Activated CD4-positive, alpha-beta T cell treated with anti-CD3 and anti-CD28 coated beads, Interleukin-2, Interleukin-6, amounts not matched to agents 100 ng/mL and 50 ng/mL, durations not matched to agents 16 hours and 8 hours (primary cell): Measurements from ENCODE around the gene INVS.
"Not testable (repeated sequence)": the region's sequence is repeated elsewhere in the genome, so short reads cannot be mapped to it uniquely, and the experiment has no call there.

ENCODE experiments used
- DNase-seq: peaks from one replicate; pipeline ENCODE4 v3.0.0-alpha.2; 2020

INVS gene

DNA sequence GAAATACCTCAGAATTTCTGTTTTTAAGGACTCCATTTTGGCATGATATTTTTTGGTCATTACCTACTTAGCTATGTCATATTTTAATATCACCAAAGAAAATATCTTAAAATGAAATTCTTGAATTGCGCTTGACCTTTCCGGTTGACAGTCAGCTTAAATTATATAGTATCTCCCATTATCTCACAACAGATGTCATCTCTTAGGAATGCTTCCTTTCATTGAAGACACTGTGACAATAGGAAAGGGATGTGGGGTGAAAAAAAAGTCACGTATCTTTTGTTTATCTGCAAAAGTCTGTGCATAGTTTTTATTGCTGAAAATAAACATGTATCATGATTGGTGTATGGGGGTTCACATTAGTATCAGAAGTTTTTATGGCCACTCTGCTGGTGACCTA is 105.8 kb downstream of the INVS start:
- no peak for DNase-seq

DNA sequence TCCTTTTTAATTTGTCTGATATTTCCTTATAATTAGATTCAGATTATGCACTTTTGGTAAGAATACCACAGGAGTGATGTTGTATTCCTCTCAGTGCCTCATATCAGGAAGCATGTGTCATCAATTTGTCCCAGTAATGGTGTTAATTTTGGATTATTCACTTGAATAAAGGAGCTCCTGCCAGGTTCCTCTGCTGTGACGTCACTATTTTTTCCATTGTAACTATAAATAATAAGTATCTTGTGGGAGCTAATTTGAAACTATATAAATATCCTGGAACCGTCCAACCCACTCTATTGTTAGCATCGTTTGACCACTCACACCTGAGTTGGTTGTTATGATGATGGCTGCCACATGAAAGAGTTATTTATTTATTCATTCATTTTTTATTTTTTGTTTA is 107.9 kb downstream of the INVS start:
- DNase-seq, result no peak

DNA sequence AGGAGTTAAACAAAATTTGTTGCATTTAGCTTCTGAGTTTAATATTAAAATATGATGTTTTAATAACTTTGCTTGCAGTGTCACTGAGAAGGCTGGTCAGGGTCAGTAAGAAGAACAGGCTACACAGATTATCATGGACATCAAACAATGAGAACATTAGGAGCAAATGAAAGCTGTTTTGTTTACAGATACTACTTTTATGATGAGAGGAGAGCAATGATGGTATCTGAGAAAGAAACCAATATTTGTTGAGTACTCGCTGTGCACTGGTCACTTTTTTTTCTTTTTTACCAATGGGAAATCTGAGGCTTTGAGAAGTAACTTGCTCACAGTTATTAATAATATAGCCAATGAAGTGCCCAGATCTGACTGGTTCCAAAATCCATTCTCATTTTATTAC is 109.6 kb downstream of the INVS start:
- DNase-seq, result no peak

DNA sequence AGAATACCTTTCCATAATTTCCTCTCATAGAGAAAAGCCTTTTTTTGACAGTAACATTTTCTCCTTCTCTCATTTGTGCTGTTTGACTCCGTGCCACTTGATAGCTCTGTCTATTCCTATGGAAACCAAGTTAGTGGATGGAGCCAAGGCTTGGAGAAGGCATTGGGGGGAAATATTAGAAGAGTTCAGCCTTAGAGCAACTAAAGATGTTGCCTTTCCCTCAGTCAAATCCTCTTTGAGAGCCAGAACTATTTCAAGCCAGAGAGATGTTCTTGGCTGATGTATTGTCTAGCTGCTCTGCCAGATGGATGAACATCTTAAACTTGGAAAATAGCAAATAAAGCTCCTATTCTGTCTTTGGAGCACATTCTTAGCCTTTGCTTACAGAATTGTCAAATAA is 112.4 kb downstream of the INVS start:
- no peak for DNase-seq

DNA sequence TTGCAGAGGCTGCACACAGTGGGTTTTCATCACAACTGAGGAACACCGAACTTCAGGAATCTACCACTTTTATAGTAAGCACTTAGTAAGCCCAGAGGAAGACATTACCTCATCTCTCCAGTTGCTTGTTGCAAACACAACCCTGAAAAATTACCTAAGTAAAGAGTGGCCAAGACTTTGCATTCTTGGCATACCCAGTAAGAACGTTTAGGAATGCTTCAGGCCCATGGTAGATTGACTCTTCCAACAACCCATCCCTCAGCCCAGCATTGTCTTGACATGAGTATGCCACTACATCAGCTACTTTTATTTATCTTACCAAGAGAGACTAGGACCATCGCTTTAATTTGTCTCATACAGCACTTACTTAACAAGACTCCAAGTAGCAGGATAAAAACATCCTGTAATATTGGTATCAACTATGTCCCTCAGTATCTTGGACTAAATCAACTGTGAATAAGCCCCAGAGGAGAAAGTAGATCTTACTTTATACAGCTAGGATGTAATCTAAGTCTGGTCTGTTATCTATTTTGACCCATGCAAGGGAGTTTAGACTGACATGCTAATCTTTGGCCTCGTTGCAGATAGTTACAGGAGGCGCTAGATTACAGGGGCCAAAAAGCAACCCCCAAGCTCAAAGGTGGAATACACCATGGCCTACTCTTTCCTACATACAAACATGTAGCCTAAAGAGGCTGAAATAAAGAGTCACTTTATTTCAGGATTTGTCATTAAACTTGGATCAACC is 114.9 kb downstream of the INVS start:
- DNase-seq, result no peak

DNA sequence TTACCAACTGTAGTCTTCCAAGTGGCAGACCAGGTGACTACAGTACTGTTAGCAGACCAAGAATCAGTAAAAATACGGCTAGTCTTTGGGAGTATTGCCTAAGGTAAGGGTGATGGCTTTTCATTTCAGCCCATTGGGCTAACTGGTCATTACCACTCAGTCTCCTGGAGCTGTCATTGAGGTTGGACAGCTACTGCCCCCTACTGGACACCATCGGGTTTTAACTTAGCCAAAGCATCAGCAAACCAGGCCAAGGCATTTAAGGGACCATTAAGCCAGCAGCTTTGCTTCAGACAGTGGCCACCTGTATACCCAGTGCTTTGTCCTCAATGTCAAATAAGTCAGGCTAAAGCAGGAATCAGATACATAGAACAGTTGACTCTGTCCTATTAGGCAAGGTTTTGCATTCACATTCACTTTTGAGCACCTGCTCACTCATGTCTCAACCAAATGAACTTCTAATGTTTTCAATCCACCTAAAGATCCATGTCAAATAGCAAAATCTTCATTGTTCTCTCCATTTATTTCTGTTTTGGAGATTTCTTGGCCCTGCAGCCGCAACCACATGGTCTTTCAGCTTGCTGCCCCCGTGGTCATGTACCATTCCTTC is 117.2 kb downstream of the INVS start:
- peak; percentile 77 for DNase-seq

DNA sequence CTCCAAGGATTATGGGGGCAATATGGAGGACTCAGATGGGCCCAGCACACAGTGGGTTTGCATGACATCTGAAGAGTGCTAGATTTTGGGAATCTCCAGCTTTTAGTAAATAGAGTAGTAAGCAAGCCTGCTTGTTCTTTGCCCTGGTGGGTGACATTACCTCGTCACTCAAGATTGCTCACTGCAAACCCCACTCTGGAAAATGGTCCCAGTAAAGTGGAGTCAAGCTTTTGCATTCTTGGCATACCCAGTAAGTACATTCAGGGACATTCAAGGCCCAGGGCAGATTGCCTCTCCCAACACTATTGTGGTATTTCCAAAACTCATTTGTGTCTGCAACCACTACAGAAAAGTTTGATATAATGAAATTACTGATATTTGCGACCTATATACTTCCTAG is 118.5 kb downstream of the INVS start:
- DNase-seq, result no peak

DNA sequence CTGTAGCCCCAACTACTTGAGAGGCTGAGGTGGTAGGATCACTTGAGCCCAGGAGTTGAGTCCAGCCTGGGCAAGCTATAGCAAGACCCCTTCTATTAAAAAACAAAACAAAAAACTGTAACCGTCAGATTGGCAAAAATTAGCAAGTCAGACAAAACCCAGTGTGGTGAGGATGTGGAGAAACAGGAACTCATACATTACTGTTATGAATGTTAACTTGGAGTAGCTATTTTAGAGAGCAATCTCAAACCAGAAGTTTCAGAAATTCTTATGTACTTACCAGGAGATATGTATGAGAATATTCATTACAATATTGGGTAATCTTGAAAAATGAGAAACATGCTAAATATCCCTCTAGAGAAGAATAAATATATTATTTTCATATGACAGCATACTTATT is 120.3 kb downstream of the INVS start:
- peak; percentile 60 for DNase-seq

DNA sequence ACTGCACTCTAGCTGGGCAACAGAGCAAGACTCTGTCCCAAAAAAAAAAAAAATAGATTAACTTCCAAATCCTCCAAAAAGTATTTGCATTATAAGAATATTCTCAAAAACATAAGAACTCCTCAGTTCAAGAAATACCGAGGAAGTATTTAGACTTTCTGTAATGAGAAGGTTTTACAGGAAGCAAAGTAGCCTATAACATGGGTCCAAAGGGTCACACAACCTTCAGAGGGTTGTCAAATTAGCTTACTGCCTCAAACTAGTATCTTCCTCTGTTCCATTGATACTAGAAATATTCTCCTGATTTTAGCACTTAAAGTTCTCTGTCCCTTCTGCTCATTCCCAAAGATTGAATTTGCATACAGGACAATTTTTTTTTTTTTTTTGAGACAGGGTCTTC is 121.9 kb downstream of the INVS start:
- DNase-seq, result no peak

DNA sequence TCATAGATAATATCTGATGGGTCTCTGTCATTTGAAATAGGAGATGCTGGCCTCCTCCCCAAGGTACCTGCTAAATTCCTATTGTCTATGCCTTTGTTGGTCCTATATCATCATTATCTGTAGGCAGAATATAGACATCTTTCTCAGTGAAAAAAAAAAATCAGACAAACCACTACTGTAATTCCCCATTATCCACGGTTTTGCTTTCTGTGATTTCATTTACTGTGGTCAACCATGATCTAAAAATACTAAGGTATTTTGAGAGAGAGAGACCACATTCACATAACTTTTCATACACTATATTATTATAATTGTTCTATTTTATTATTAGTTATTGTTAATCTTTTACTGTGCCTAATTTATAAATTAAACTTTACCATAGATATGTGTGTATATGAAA is 122.5 kb downstream of the INVS start:
- no peak for DNase-seq

DNA sequence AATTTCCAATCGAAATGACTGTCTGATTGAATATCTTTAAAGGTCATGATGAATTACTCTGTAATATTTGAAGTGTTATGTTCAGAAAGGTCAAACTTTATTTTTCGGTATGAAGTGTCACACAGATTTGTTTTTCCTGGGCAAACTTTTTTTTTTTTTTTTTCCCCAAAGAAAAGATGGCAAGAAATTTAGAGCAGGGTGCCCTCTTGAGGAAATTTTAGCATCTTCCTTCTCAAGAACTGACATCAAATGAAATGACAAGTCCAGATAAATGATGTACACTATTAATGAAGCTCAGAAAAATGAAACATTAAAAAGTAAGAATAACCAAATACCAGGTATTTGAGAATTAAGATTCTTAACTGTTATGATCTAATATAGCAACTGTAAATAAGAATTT is 123.6 kb downstream of the INVS start:
- DNase-seq, result no peak

DNA sequence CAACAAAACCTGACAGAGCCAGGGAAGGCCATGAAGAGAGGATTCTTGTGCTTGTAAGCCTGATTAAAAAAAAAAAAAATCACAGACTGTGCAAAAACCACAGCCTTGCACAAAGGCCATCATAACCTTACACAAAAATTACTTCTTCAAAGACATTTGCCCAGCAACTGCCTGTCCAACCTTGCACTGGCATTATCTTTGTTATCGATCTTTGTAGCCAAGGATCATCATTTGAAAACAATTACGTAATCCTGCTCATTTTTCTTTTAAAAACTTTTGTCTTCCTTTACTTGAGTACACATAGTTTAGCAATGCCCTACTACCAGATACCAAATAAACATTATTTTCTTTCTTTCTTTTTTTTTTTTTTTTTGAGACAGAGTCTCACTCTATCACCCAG is 128.6 kb downstream of the INVS start:
- no peak for DNase-seq

DNA sequence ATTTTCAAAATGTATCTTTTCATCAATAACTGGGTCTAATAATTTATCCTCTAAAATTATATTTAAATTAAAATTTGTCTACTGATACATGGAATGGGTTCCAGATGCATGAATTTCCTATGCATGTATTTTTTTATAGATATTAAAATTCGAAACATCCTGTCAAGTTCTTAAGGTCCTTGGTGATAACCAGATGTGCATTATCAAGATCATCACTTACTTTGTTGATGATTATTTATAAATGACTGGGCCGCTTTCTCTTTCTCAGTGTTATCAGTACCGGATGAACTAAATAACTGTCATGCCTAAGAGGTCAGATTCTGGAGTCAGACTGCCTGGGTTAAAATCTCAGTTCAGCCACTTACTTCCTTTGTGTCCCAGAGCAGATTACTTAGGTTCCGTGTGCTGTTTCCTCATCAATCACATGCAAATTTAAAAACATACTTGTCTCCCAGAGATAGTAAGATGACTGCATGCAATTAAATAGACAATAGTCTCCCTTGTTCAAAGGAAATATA is 129.4 kb downstream of the INVS start:
- no peak for DNase-seq

DNA sequence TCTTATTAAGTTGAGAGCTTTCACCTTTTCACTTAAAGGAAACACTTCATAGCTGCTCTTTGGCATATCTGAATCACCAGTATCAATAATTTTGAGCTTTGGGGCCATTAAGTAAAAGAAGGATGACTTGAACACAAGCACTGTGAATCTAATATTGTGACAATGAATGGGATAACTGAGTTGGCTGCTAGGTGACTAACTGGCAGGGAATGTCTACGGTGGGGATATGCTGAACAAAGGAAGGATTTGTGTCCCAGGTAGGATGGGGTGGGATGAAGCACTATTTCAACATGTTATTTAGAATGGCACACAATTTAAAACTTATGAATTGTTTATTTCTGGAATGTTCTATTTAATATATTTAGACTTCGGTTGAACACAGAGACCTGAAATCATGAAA is 130.1 kb downstream of the INVS start:
- no peak for DNase-seq

DNA sequence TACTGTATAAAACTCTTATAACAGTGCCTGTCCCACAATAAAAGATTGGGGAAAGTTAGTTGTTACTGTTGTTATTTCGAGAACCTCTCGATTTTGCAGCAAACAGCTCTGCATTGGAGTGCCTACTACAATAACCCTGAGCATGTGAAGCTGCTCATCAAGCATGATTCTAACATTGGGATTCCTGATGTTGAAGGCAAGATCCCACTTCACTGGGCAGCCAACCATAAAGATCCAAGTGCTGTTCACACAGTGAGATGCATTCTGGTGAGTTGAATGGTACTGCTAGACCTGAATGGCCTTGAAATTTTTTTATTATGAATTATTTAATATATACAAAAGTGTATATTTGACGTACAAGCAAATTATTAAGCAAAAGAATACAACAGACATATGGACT is 130.5 kb downstream of the INVS start:
- DNase-seq, result no peak

DNA sequence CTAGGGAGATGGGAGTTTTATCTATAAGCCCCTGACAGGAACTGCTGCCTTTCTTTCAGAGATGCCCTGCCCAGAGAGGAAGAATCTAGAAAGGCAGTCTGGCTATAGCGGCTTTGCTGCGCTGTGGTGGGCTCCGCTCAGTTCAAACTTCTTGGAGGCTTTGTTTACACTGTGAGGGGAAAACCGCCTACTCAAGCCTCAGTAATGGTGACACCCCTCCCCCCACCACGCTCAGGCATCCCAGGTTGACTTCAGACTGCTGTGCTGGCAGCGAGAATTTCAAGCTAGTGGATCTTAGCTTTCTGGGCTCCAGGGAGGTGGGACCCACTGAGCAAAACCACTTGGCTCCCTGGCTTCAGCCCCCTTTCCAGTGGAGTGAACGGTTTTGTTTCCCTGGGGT is 137.9 kb downstream of the INVS start:
- DNase-seq, result not testable (repeated sequence)

DNA sequence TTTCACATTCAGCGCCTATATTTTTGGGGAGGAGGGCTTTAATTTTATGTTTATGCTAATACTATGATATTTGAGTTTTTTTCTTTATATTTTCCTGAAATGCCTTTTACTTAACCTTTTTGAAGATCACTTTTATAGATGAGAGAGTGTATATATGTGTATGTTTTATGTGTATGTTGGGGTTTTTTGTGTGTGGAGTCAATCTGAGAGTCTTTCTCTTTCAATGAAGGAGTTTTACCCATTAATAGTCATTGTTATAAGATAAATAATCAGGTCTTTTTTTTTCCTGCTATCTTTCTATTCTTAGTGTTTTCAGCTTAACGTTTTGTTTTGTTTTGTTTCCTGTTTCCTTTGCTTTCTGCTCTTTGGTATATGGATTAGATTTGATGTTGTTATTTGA is 141.5 kb downstream of the INVS start:
- no peak for DNase-seq

DNA sequence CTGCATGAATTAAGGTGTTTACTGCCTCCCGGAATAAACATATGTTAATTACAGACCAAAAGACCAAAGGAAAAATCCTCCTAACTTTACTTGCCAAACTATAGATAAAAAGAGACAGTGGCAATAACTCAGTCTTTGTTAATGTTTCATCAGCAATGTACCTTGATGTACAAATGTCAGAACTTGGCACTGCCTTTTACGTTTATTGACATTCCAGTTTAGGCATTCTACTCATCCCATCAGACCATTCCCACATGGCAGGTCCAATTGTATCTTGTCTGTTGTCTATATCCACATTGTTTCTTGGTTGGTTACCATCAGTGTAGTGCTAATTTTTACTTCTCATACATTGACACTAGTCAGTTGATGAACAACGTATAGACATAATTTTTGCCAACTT is 168.2 kb downstream of the INVS start:
- DNase-seq, result no peak

DNA sequence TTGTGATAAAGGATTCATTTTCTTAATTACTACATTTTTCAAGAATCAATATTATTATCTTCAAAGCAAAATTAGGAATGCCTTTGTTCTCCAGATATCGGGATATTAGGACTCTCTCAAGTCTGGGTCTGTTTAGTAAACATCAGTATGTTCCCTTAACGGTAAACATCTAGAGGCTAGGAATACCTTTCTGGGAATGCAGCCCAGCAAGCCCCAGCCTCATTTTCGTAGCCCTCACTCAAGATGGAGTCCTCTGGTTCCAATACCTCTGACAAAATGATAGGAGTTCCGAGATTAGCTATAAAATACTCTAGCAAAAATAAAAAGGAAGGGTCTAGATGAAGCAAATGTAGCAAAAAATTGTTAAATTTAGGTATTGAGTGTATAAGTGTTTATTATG is 169.2 kb downstream of the INVS start:
- no peak for DNase-seq

DNA sequence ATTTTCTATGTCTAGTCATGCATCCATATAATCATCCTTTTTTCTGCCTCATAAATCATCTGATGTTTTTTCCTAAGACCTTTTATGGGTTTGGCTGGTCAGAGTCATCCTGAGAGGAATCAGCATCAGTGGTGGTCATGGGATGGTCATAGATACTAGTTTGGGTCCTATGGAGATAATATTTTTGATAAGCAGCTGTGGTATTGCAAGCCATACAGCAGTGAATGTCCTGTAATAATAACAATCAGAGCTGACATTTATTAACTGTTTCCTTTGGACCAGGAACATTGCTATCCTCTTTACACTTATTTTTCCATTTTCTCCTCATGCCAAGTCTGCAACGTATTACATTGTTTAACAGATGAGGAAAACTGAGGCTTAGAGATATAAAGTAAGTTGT is 170.6 kb downstream of the INVS start:
- no peak for DNase-seq

DNA sequence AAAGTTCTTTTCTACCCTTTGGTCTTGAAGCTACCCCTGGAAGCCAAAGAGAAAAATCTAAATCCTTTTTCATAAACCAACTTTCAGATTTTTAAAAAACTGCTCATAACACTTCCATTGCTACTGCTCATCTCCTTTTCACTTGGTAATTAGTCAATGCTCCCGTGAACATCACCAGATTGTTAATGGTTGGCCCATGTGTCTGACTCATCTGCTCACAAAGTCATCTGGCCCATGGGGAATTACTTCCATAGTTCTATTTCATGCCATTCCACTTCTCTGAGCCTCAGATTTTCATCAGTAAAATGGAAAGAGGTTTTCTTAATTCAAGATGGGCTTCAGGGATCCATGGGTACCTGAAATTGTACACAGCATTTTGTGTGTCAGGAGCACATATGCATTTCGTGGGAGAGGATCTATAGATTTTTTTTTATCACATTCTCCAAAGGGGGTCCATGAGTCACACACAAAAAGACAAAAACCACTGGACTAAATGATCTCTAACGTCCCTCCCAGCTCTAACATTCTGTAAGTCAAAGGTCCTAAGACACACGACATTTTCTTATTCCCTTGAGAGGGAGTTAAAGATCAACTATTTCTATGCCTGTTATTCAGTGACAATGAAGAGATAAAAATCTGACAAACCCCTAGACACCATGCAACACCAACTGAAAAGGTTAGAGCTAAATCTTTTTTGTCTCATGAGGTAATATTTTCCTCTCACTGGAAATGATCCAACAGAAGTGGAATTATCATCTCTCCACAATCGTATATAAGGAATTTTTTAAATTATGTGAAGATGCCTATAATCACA is 178.3 kb downstream of the INVS start:
- DNase-seq, result no peak

DNA sequence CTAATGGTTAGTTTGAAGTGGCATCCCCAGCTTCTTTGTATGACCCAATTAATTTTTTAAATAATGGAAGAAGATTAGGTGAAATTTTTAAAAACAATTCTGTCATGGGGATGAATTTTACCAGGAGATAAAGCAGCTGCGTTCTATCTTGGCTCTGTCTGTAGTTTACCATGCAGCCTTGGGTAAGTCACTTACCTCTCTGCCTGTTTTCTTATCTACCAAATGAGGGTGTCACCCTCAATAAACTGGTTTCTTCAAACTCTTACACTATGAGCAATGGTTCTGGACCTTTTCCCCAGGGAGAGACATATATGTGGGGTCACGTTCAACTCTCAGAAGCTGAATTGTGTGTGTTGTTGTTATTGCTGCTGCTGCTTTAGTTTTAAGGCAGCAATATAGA is 182.0 kb downstream of the INVS start:
- DNase-seq, result no peak

DNA sequence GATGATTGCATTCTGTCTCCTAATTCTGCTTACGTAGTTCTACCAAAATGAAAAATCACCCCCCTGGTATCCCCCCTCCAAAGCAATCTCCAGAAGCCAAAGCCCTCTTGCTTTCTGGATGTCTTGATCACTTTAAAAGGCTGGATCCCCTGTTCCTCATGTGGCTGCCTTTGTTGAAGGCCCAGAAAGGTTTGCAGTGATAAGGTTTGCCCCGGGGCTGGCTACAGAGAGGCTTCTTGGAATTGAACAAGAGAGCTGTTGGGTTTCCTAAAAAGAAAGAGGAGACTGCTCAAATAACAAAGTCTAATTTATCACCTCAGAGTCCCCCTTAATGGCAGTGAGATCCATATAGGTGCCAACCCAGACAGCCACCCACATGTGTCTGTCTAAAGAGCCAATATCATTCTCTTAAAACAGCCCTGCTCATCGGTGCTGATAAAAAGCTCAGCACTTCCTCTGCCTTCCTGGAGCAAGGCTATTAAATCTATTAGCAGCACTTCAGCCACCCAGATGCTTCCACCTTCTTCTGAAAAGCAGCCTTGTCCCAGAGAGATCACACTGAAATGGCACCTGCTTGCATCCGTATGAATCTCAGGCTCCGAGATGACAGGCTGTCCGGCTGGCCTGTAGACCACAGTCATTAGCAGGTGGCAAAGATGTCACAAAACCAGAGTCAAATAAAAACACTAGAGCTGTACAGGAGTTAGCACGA is 182.8 kb downstream of the INVS start:
- DNase-seq, result no peak

DNA sequence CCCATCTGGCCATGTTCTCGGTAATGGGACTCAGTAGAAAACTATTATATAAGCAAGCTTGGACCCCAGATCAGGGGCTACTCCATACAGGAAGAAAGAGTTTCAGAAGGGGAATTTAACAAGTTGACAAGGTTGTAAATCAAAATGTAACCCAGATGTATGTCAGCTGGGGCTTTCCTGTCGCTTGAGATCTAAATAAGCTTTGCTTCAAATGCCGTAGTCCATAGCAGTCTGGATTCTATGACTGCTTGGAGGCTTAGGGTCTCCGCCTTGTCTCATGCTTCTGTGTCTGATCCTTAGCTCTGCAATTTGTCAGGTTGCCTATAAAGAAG is 183.3 kb downstream of the INVS start:
- DNase-seq, result no peak
